Neural cell (in vitro differentiated cells): Measurements from ENCODE around the gene LRRC8C. TPM values are rescaled to one million over a fixed set of nuclear protein-coding genes. Genes with fewer than 3 reads are reported as not detected.

Experiments
- H2AFZ ChIP-seq: fragments of 200-600, 300-800 bp; sonication (generic), shearing (Covaris generic); 2 replicates; pipeline ENCODE4 v1.6.0; 2014; ENCODE audit warnings: low read depth, mild to moderate bottlenecking, antibody characterized with exemption, low read length, moderate library complexity
- H3F3A ChIP-seq: fragments of 200-600 bp; shearing (Covaris generic); 2 replicates; pipeline ENCODE4 v1.6.1; 2016; ENCODE audit warnings: mild to moderate bottlenecking, moderate library complexity, mixed read lengths, antibody characterized with exemption, low read length; ENCODE audit not compliant: insufficient read depth, poor library complexity, severe bottlenecking
- H3K27ac ChIP-seq: fragments of 200-600, 300-800 bp; sonication (generic), shearing (Covaris generic); 2 replicates; pipeline ENCODE4 v1.5.1; 2014; ENCODE audit warnings: mild to moderate bottlenecking, low read length, moderate library complexity
- H3K27me3 ChIP-seq: fragments of 300-800, 200-600 bp; sonication (generic), shearing (Covaris generic); 2 replicates; pipeline ENCODE4 v1.6.0; 2014; ENCODE audit warnings: mild to moderate bottlenecking, low read depth, low read length, moderate library complexity; ENCODE audit not compliant: insufficient read depth
- H3K36me3 ChIP-seq: fragments of 300-800, 200-600 bp; sonication (generic), shearing (Covaris generic); 2 replicates; pipeline ENCODE4 v1.5.1; 2014; ENCODE audit warnings: mild to moderate bottlenecking, antibody characterized with exemption, low read length, moderate library complexity; ENCODE audit not compliant: insufficient read depth
- H3K4me2 ChIP-seq: fragments of 300-800, 200-600 bp; sonication (generic), shearing (Covaris generic); 2 replicates; pipeline ENCODE4 v1.6.0; 2014; ENCODE audit warnings: mild to moderate bottlenecking, low read length
- H3K4me3 ChIP-seq: fragments of 300-800, 200-600 bp; sonication (generic), shearing (Covaris generic); 2 replicates; pipeline ENCODE4 v1.5.1; 2014; ENCODE audit warnings: mild to moderate bottlenecking, low read length, moderate library complexity
- H3K79me2 ChIP-seq: fragments of 200-600 bp; shearing (Covaris generic); replicated peaks from 2 replicates; pipeline ENCODE4 v1.6.0; 2014; ENCODE audit warnings: mild to moderate bottlenecking, low read length, moderate library complexity; ENCODE audit not compliant: insufficient read depth
- H3K9ac ChIP-seq: fragments of 300-800, 200-600 bp; sonication (generic), shearing (Covaris generic); 2 replicates; pipeline ENCODE4 v1.6.1; 2016; ENCODE audit warnings: mild to moderate bottlenecking, low read length, mixed read lengths
- H3K9me2 ChIP-seq: fragments of 200-600 bp; shearing (Covaris generic); 2 replicates; pipeline ENCODE4 v1.6.1; 2016; ENCODE audit warnings: mild to moderate bottlenecking, low read length, mixed read lengths; ENCODE audit not compliant: insufficient read depth
- H3K9me3 ChIP-seq: fragments of 200-600, 300-800 bp; sonication (generic), shearing (Covaris generic); 2 replicates; pipeline ENCODE4 v1.6.1; 2016; ENCODE audit warnings: mild to moderate bottlenecking, mixed run types, low read length, moderate library complexity, mixed read lengths
- H4K20me1 ChIP-seq: fragments of 200-600 bp; shearing (Covaris generic); 2 replicates; pipeline ENCODE4 v1.6.1; 2016; ENCODE audit warnings: mild to moderate bottlenecking, mixed run types; ENCODE audit not compliant: insufficient read depth
- EP300 ChIP-seq: fragments of 450-650 bp; conservative IDR thresholded peaks from 2 replicates; pipeline ENCODE4 v1.6.1; 2014; ENCODE audit warnings: antibody characterized with exemption, mild to moderate bottlenecking, moderate library complexity; ENCODE audit not compliant: poor library complexity, severe bottlenecking
- EZH2 ChIP-seq: fragments of 200-600, 300-800 bp; shearing (Covaris generic), sonication (generic); IDR thresholded peaks from 2 replicates; pipeline ENCODE4 v1.6.1; 2014; ENCODE audit warnings: antibody characterized with exemption, low read length, borderline replicate concordance, mild to moderate bottlenecking; ENCODE audit not compliant: insufficient read depth, poor library complexity, severe bottlenecking
- MXI1 ChIP-seq: fragments of 450-650 bp; conservative IDR thresholded peaks from 2 replicates; pipeline ENCODE4 v1.6.1; 2014; ENCODE audit warnings: antibody characterized with exemption, mild to moderate bottlenecking; ENCODE audit not compliant: poor library complexity, severe bottlenecking
- POLR2AphosphoS5 ChIP-seq: IDR thresholded peaks from 2 replicates; pipeline ENCODE4 v1.6.1; 2012
- RAD21 ChIP-seq: fragments of 450-650 bp; conservative IDR thresholded peaks from 2 replicates; pipeline ENCODE4 v1.6.1; 2014; ENCODE audit warnings: antibody characterized with exemption, mild to moderate bottlenecking, moderate library complexity
- SMC3 ChIP-seq: fragments of 450-650 bp; conservative IDR thresholded peaks from 2 replicates; pipeline ENCODE4 v1.6.1; 2014; ENCODE audit warnings: antibody characterized with exemption, mild to moderate bottlenecking, moderate library complexity; ENCODE audit not compliant: poor library complexity
- TAF1 ChIP-seq: IDR thresholded peaks from 2 replicates; pipeline ENCODE4 v1.6.1; 2012; ENCODE audit warnings: low read depth
- polyA plus RNA-seq: library from polyadenylated mRNA; depleted of rRNA; stranded (reverse); fragments of >200 nt; gene quantifications from 2 replicates; pipeline ENCODE4 v1.2.3, GENCODE V29; 2014
- TF ChIP-seq, protein P1 (sequence below): fragments of 450-650 bp; IDR thresholded peaks from 2 replicates; pipeline ENCODE4 v1.5.1; 2014; ENCODE audit warnings: antibody characterized with exemption, mild to moderate bottlenecking, moderate library complexity; ENCODE audit not compliant: poor library complexity, severe bottlenecking
- TF ChIP-seq, protein P2 (sequence below): IDR thresholded peaks from 2 replicates; pipeline ENCODE4 v1.6.1; 2012; ENCODE audit warnings: borderline replicate concordance

LRRC8C gene
- polyA plus RNA-seq, 1 donor from 2014 or later = 0.78 TPM

DNA sequence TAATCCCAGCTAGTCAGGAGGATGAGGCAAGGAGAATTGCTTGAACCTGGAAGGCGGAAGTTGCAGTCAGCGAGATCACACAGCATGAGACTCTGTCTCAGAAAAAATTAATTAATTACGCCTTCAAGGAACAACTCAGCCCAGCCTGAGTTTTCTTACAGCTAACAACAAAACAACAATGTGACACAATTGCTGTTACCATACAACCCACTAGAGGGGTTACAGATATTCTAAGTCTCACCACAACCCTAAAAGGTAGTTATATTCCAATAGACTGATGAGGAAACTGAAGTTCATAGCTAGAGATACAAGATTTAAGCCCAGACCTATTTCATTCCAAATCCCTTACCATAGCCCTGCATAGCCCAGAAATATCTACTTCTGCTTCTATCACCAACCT is 2.9 kb upstream of the LRRC8C start:
- Histone ChIP-seq H2AFZ (no peak overlapping the region), H3K4me3 (no peak overlapping the region), H3K79me2 (no peaks in the 10 kb centered on the region), H3F3A (no peaks in the 10 kb centered on the region), H3K27ac (no peak overlapping the region), H3K36me3 (no peaks in the 10 kb centered on the region), H4K20me1 (no peaks in the 10 kb centered on the region), H3K9me2 (no peaks in the 10 kb centered on the region), H3K9ac (no peak overlapping the region), H3K4me2 (no peak overlapping the region), H3K9me3 (no peaks in the 10 kb centered on the region), H3K27me3 (peaks cover 17% of the 10 kb centered on the region)
- TF ChIP-seq EP300 = no peak
- TF ChIP-seq RAD21 = no peak
- TF ChIP-seq, protein P1, sequence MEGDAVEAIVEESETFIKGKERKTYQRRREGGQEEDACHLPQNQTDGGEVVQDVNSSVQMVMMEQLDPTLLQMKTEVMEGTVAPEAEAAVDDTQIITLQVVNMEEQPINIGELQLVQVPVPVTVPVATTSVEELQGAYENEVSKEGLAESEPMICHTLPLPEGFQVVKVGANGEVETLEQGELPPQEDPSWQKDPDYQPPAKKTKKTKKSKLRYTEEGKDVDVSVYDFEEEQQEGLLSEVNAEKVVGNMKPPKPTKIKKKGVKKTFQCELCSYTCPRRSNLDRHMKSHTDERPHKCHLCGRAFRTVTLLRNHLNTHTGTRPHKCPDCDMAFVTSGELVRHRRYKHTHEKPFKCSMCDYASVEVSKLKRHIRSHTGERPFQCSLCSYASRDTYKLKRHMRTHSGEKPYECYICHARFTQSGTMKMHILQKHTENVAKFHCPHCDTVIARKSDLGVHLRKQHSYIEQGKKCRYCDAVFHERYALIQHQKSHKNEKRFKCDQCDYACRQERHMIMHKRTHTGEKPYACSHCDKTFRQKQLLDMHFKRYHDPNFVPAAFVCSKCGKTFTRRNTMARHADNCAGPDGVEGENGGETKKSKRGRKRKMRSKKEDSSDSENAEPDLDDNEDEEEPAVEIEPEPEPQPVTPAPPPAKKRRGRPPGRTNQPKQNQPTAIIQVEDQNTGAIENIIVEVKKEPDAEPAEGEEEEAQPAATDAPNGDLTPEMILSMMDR = no peak
- no peak for TF ChIP-seq EZH2
- TF ChIP-seq SMC3 = no peak
- no peak for TF ChIP-seq MXI1
- no peak for TF ChIP-seq TAF1
- no peak for TF ChIP-seq POLR2AphosphoS5
- TF ChIP-seq, protein P2, sequence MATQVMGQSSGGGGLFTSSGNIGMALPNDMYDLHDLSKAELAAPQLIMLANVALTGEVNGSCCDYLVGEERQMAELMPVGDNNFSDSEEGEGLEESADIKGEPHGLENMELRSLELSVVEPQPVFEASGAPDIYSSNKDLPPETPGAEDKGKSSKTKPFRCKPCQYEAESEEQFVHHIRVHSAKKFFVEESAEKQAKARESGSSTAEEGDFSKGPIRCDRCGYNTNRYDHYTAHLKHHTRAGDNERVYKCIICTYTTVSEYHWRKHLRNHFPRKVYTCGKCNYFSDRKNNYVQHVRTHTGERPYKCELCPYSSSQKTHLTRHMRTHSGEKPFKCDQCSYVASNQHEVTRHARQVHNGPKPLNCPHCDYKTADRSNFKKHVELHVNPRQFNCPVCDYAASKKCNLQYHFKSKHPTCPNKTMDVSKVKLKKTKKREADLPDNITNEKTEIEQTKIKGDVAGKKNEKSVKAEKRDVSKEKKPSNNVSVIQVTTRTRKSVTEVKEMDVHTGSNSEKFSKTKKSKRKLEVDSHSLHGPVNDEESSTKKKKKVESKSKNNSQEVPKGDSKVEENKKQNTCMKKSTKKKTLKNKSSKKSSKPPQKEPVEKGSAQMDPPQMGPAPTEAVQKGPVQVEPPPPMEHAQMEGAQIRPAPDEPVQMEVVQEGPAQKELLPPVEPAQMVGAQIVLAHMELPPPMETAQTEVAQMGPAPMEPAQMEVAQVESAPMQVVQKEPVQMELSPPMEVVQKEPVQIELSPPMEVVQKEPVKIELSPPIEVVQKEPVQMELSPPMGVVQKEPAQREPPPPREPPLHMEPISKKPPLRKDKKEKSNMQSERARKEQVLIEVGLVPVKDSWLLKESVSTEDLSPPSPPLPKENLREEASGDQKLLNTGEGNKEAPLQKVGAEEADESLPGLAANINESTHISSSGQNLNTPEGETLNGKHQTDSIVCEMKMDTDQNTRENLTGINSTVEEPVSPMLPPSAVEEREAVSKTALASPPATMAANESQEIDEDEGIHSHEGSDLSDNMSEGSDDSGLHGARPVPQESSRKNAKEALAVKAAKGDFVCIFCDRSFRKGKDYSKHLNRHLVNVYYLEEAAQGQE = no peak

DNA sequence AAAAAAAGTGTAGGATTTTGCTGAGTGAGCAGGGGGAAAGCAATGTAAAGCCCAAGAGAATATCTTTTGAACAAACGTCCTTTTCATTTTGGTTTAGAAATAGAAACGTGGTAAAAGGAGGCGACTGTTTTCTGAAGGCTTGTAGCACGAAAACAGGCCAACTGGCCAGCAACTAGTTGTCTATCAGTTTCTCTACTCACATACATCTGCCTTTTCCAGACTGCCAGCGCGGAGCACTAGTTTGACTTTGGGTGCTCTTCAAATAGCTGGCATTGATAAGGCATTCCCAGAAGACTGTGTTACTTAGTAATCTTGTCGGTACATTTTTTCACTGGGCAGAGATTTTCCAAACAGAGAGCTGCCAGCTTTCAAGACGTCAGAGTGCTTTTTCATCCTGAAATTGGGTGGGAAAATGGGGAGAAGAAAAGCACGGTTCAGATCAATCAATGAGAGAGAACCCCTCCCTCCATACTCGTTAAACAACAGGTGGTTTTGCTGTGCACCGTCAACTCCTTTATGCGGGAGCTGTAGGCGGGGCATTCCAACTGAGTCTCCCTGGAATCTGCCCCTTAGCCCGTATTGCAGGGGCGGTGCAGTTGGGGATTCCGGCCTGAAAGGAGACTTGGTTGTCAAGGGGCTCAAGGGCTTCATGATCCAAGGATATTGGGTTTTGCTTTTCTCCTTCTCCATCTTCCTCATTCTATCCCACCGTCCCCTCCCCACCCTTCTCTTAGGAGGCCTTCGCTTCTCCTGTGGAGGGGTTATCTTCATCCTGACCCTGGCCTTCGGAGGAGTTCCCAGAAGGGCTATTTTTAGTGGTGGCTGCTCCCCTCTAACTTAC is 884 bp upstream of the LRRC8C start:
- peak overlapping the region; percentile 70 for H3K9ac ChIP-seq
- H4K20me1 ChIP-seq = no peaks in the 10 kb centered on the region
- peak overlapping the region; percentile 67 for H2AFZ ChIP-seq
- H3K9me3 ChIP-seq = no peaks in the 10 kb centered on the region
- no peaks in the 10 kb centered on the region for H3K79me2 ChIP-seq
- peak overlapping the region; percentile 76 for H3K4me3 ChIP-seq
- no peaks in the 10 kb centered on the region for H3F3A ChIP-seq
- peaks cover 17% of the 10 kb centered on the region for H3K27me3 ChIP-seq
- H3K9me2 ChIP-seq = no peaks in the 10 kb centered on the region
- TF ChIP-seq RAD21 (no peak), MXI1 (no peak), EZH2 (no peak), EP300 (no peak), TAF1 (no peak), SMC3 (no peak), POLR2AphosphoS5 (no peak)
- TF ChIP-seq, protein P2 = no peak
- TF ChIP-seq, protein P1 = no peak
- peak overlapping the region; percentile 49 for H3K4me2 ChIP-seq
- H3K36me3 ChIP-seq = no peaks in the 10 kb centered on the region
- H3K27ac ChIP-seq = peak overlapping the region; percentile 50
